ENCODE measurements around the gene HOXC4. TPM values are rescaled to one million over a fixed set of nuclear protein-coding genes. Genes with fewer than 3 reads are reported as not detected.
A peak's percentile ranks its signal among the peaks of the same experiment; 100 is the strongest.

The HOXC4 gene
- total and polyA plus RNA-seq, 4 donors, result 0.02 TPM; not detected in 3

DNA sequence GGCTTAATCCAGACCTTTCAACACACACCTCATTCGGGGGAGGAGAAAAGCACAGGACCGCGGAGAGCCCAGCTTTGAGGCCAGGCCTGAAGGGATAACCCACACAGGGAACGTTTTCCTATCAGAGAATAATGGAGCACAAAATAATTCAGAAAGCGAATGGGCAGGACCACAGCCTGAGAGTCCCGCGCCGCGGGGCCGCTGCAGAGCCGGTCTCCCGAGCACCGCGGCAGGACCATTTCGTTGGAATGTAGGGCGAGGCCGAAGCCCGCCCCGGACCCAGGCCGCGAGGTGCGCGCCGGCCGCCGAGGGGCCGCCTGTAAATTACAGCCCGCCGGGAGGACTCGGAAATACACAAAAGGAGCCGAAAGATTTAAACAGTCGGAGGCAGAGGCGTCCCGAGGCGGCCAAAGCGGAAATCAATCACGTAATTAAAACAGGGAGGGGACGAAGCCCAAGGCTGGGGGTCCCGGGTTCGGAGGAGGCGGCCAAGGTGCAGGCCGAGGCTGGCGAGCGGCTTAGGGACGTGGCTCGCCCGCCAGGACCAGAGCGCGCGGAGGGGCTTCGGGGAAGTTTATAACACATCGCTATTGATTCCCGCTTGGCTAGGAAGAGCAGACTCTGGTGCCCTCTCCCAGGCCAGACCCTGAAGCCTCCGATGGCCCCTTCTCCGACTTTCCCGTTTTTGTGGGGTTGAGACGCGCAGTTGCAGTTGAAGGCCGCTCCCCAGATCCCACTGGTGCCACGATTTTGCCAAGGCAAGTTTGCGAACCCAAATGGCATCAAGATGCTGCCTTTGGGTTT lies 6.3 kb upstream of the HOXC4 start:
- no peak for DNase-seq (ENCODE audit: low spot score)
- 7% methylated on average over 61 of the region's 61 CpGs for WGBS
- TF ChIP-seq TAF1 (conservative IDR thresholded peaks at IDR 0.05), result no peak
- no peak for TF ChIP-seq YY1 (IDR thresholded peaks at IDR 0.05)
- TF ChIP-seq HNF4A (conservative IDR thresholded peaks at IDR 0.05), result no peak
- no peak for TF ChIP-seq RXRA (IDR thresholded peaks at IDR 0.05)
- TF ChIP-seq, protein P1, sequence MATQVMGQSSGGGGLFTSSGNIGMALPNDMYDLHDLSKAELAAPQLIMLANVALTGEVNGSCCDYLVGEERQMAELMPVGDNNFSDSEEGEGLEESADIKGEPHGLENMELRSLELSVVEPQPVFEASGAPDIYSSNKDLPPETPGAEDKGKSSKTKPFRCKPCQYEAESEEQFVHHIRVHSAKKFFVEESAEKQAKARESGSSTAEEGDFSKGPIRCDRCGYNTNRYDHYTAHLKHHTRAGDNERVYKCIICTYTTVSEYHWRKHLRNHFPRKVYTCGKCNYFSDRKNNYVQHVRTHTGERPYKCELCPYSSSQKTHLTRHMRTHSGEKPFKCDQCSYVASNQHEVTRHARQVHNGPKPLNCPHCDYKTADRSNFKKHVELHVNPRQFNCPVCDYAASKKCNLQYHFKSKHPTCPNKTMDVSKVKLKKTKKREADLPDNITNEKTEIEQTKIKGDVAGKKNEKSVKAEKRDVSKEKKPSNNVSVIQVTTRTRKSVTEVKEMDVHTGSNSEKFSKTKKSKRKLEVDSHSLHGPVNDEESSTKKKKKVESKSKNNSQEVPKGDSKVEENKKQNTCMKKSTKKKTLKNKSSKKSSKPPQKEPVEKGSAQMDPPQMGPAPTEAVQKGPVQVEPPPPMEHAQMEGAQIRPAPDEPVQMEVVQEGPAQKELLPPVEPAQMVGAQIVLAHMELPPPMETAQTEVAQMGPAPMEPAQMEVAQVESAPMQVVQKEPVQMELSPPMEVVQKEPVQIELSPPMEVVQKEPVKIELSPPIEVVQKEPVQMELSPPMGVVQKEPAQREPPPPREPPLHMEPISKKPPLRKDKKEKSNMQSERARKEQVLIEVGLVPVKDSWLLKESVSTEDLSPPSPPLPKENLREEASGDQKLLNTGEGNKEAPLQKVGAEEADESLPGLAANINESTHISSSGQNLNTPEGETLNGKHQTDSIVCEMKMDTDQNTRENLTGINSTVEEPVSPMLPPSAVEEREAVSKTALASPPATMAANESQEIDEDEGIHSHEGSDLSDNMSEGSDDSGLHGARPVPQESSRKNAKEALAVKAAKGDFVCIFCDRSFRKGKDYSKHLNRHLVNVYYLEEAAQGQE (IDR thresholded peaks at IDR 0.05), result no peak
- TF ChIP-seq, protein P2, sequence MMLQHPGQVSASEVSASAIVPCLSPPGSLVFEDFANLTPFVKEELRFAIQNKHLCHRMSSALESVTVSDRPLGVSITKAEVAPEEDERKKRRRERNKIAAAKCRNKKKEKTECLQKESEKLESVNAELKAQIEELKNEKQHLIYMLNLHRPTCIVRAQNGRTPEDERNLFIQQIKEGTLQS (IDR thresholded peaks at IDR 0.05), result no peak
- no peak for TF ChIP-seq FOXA1 (IDR thresholded peaks at IDR 0.05)
- TF ChIP-seq, protein P3, sequence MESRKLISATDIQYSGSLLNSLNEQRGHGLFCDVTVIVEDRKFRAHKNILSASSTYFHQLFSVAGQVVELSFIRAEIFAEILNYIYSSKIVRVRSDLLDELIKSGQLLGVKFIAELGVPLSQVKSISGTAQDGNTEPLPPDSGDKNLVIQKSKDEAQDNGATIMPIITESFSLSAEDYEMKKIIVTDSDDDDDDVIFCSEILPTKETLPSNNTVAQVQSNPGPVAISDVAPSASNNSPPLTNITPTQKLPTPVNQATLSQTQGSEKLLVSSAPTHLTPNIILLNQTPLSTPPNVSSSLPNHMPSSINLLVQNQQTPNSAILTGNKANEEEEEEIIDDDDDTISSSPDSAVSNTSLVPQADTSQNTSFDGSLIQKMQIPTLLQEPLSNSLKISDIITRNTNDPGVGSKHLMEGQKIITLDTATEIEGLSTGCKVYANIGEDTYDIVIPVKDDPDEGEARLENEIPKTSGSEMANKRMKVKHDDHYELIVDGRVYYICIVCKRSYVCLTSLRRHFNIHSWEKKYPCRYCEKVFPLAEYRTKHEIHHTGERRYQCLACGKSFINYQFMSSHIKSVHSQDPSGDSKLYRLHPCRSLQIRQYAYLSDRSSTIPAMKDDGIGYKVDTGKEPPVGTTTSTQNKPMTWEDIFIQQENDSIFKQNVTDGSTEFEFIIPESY (IDR thresholded peaks at IDR 0.05), result no peak
- TF ChIP-seq SP1 (IDR thresholded peaks at IDR 0.05), result no peak
- TF ChIP-seq JUND (IDR thresholded peaks at IDR 0.05), result no peak
- no peak for TF ChIP-seq HNF4G (IDR thresholded peaks at IDR 0.05)
- no peak for TF ChIP-seq EGR1 (IDR thresholded peaks at IDR 0.05; ENCODE audit: low read depth in 2 of 2)
- no peak for TF ChIP-seq NR2F2 (IDR thresholded peaks at IDR 0.05)
- TF ChIP-seq, protein P4, sequence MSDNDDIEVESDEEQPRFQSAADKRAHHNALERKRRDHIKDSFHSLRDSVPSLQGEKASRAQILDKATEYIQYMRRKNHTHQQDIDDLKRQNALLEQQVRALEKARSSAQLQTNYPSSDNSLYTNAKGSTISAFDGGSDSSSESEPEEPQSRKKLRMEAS (IDR thresholded peaks at IDR 0.05), result no peak
- no peak for TF ChIP-seq GABPA (IDR thresholded peaks at IDR 0.05 in 1 of 2, conservative IDR thresholded peaks at IDR 0.05 in 1 of 2)
- no peak for TF ChIP-seq FOXA2 (IDR thresholded peaks at IDR 0.05)
- TF ChIP-seq, protein P5, sequence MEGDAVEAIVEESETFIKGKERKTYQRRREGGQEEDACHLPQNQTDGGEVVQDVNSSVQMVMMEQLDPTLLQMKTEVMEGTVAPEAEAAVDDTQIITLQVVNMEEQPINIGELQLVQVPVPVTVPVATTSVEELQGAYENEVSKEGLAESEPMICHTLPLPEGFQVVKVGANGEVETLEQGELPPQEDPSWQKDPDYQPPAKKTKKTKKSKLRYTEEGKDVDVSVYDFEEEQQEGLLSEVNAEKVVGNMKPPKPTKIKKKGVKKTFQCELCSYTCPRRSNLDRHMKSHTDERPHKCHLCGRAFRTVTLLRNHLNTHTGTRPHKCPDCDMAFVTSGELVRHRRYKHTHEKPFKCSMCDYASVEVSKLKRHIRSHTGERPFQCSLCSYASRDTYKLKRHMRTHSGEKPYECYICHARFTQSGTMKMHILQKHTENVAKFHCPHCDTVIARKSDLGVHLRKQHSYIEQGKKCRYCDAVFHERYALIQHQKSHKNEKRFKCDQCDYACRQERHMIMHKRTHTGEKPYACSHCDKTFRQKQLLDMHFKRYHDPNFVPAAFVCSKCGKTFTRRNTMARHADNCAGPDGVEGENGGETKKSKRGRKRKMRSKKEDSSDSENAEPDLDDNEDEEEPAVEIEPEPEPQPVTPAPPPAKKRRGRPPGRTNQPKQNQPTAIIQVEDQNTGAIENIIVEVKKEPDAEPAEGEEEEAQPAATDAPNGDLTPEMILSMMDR (IDR thresholded peaks at IDR 0.05; ENCODE audit: low read depth, low read length, missing input control), result no peak
- H3K4me3 ChIP-seq (ENCODE audit: low read depth in 1 of 3, low read length in 3 of 3), result peak overlapping the region in 1 of 3 donors; percentile 18
- no peak overlapping the region for H3K27ac ChIP-seq (ENCODE audit: low read depth in 1 of 2, low read length in 2 of 2)
- H3K36me3 ChIP-seq (ENCODE audit: control insufficient read depth in 4 of 4, insufficient read depth in 3 of 4, low read depth in 1 of 4, low read length in 3 of 4), result no peaks in the 10 kb centered on the region
- no peaks in the 10 kb centered on the region for H3K4me1 ChIP-seq (ENCODE audit: control insufficient read depth in 4 of 4, insufficient read depth in 4 of 4, low read length in 3 of 4)
- H3K9ac ChIP-seq (ENCODE audit: low read depth in 1 of 2, low read length in 2 of 2), result no peak overlapping the region
- peaks cover 11 to 41% (median 24%) of the 10 kb centered on the region in 4 donors for H3K27me3 ChIP-seq (ENCODE audit: control insufficient read depth in 4 of 4, insufficient read depth in 4 of 4, low read length in 3 of 4)
- no peaks in the 10 kb centered on the region for H3K9me3 ChIP-seq (ENCODE audit: control insufficient read depth in 4 of 4, low read length in 3 of 4)
